Stomach smooth muscle (tissue), 2 donors: Measurements from ENCODE around the gene MORN1.

Source experiments
- H3K27ac ChIP-seq: one replicate; pipeline ENCODE4 v1.7.0; 2013; ENCODE audit warnings: mild to moderate bottlenecking, low read length, inconsistent platforms
- H3K27me3 ChIP-seq, 2 donors: one replicate each; pipeline ENCODE4 v1.7.0; 2013; ENCODE audit warnings: low read length in 2 of 2; ENCODE audit not compliant: insufficient read depth in 2 of 2, control insufficient read depth in 1 of 2
- H3K36me3 ChIP-seq, 2 donors: one replicate each; pipeline ENCODE4 v1.7.0; 2013; ENCODE audit warnings: low read length in 2 of 2; ENCODE audit not compliant: control insufficient read depth in 2 of 2, insufficient read depth in 2 of 2
- H3K4me1 ChIP-seq: one replicate; pipeline ENCODE4 v1.7.0; 2013; ENCODE audit warnings: low read length; ENCODE audit not compliant: control insufficient read depth, insufficient read depth
- H3K4me3 ChIP-seq, 2 donors: one replicate each; pipeline ENCODE4 v1.7.0; 2013; ENCODE audit warnings: low read length in 2 of 2
- H3K9ac ChIP-seq, 2 donors: one replicate each; pipeline ENCODE4 v1.7.0; 2013; ENCODE audit warnings: low read length in 2 of 2, mild to moderate bottlenecking in 1 of 2
- H3K9me3 ChIP-seq, 2 donors: one replicate each; pipeline ENCODE4 v1.7.0; 2013; ENCODE audit warnings: low read length in 2 of 2; ENCODE audit not compliant: control insufficient read depth in 2 of 2
- donor health status: healthy.
- donor health status: Pancreatic carcinoma.

Gene MORN1

GRCh38 chr1:2368053-2368744, 23.2 kb downstream of the MORN1 start:
- H3K27me3 ChIP-seq = no peaks in the 10 kb centered on the region
- H3K9me3 ChIP-seq = no peaks in the 10 kb centered on the region
- H3K4me1 ChIP-seq = no peaks in the 10 kb centered on the region
- no peak overlapping the region for H3K4me3 ChIP-seq
- H3K36me3 ChIP-seq = peaks cover 4 to 6% of the 10 kb centered on the region in 2 donors
- H3K9ac ChIP-seq = no peak overlapping the region
- no peak overlapping the region for H3K27ac ChIP-seq

GRCh38 chr1:2363847-2364513, 27.4 kb downstream of the MORN1 start:
- Histone ChIP-seq H3K9ac (no peak overlapping the region), H3K4me3 (no peak overlapping the region), H3K27me3 (no peaks in the 10 kb centered on the region), H3K4me1 (peaks cover 10% of the 10 kb centered on the region), H3K9me3 (no peaks in the 10 kb centered on the region), H3K36me3 (no peaks in the 10 kb centered on the region), H3K27ac (no peak overlapping the region)

GRCh38 chr1:2360588-2361364, 30.6 kb downstream of the MORN1 start:
- Histone ChIP-seq H3K4me1 (peaks cover 11% of the 10 kb centered on the region), H3K27ac (no peak overlapping the region), H3K9ac (no peak overlapping the region), H3K4me3 (no peak overlapping the region), H3K9me3 (no peaks in the 10 kb centered on the region), H3K27me3 (no peaks in the 10 kb centered on the region), H3K36me3 (no peaks in the 10 kb centered on the region)

GRCh38 chr1:2358651-2359640, 32.4 kb downstream of the MORN1 start:
- Histone ChIP-seq H3K4me3 (no peak overlapping the region), H3K4me1 (peaks cover 23% of the 10 kb centered on the region), H3K9me3 (no peaks in the 10 kb centered on the region), H3K36me3 (no peaks in the 10 kb centered on the region), H3K27ac (no peak overlapping the region), H3K9ac (no peak overlapping the region), H3K27me3 (no peaks in the 10 kb centered on the region)

GRCh38 chr1:2358072-2358471, 33.3 kb downstream of the MORN1 start:
- peaks cover 28% of the 10 kb centered on the region for H3K4me1 ChIP-seq
- H3K27me3 ChIP-seq = no peaks in the 10 kb centered on the region
- no peaks in the 10 kb centered on the region for H3K9me3 ChIP-seq
- H3K27ac ChIP-seq = no peak overlapping the region
- no peak overlapping the region for H3K9ac ChIP-seq
- no peak overlapping the region for H3K4me3 ChIP-seq
- no peaks in the 10 kb centered on the region for H3K36me3 ChIP-seq

- Histone ChIP-seq H3K27ac (no peak overlapping the region), H3K9ac (no peak overlapping the region), H3K9me3 (no peaks in the 10 kb centered on the region), H3K27me3 (no peaks in the 10 kb centered on the region), H3K36me3 (no peaks in the 10 kb centered on the region), H3K4me3 (no peak overlapping the region), H3K4me1 (peaks cover 28% of the 10 kb centered on the region)
Measured at GRCh38 chr1:2356911-2357845, 34.2 kb downstream of the MORN1 start.

- no peaks in the 10 kb centered on the region for H3K27me3 ChIP-seq
- H3K9me3 ChIP-seq = no peaks in the 10 kb centered on the region
- no peak overlapping the region for H3K27ac ChIP-seq
- no peak overlapping the region for H3K4me3 ChIP-seq
- peaks cover 28% of the 10 kb centered on the region for H3K4me1 ChIP-seq
- no peaks in the 10 kb centered on the region for H3K36me3 ChIP-seq
- no peak overlapping the region for H3K9ac ChIP-seq
Measured at GRCh38 chr1:2356401-2356800, 35.0 kb downstream of the MORN1 start.

GRCh38 chr1:2355373-2356261, 35.7 kb downstream of the MORN1 start:
- H3K4me3 ChIP-seq = no peak overlapping the region
- no peaks in the 10 kb centered on the region for H3K9me3 ChIP-seq
- H3K4me1 ChIP-seq = peaks cover 23% of the 10 kb centered on the region
- H3K36me3 ChIP-seq = no peaks in the 10 kb centered on the region
- no peaks in the 10 kb centered on the region for H3K27me3 ChIP-seq
- no peak overlapping the region for H3K27ac ChIP-seq
- no peak overlapping the region for H3K9ac ChIP-seq
